GM12864 (cell line): ENCODE results near the gene P2RY13.

Experiments
- DNase-seq: peaks from one replicate; pipeline ENCODE4 v3.0.0-alpha.2; 2011; ENCODE audit warnings: low read depth
- H3K4me3 ChIP-seq: 2 replicates; pipeline ENCODE4 v1.5.1; 2011; ENCODE audit warnings: mild to moderate bottlenecking, low read depth, low read length, control low read depth
- CTCF ChIP-seq: IDR thresholded peaks from 2 replicates; pipeline ENCODE4 v1.5.1; 2011; ENCODE audit warnings: low read depth, mild to moderate bottlenecking, moderate library complexity, low read length, control low read depth, inconsistent platforms; ENCODE audit errors: missing control alignments

The P2RY13 gene

GRCh38 chr3:151289445-151289844 is 39.9 kb downstream of the P2RY13 start:
- no peak for DNase-seq
- no peak for TF ChIP-seq CTCF
- no peak overlapping the region for H3K4me3 ChIP-seq

GRCh38 chr3:151285940-151286339 is 43.4 kb downstream of the P2RY13 start:
- no peak for TF ChIP-seq CTCF
- no peak overlapping the region for H3K4me3 ChIP-seq
- no peak for DNase-seq

GRCh38 chr3:151283907-151284461 is 45.4 kb downstream of the P2RY13 start:
- no peak for DNase-seq
- no peak overlapping the region for H3K4me3 ChIP-seq
- TF ChIP-seq CTCF, result no peak

GRCh38 chr3:151283387-151283786 is 46.0 kb downstream of the P2RY13 start:
- no peak for TF ChIP-seq CTCF
- H3K4me3 ChIP-seq, result no peak overlapping the region
- no peak for DNase-seq

GRCh38 chr3:151282921-151283320 is 46.4 kb downstream of the P2RY13 start:
- no peak overlapping the region for H3K4me3 ChIP-seq
- DNase-seq, result peak; percentile 25

GRCh38 chr3:151281671-151282324 is 47.6 kb downstream of the P2RY13 start:
- no peak for DNase-seq
- no peak overlapping the region for H3K4me3 ChIP-seq
- TF ChIP-seq CTCF, result no peak

More at GRCh38 chr3:151282921-151283320, 46.4 kb downstream of the P2RY13 start:
- TF ChIP-seq CTCF, result peak; percentile 51

GRCh38 chr3:151278230-151278629 is 51.1 kb downstream of the P2RY13 start, which contains the start of gene P2RY14:
P2RY14 (minus strand) TSS chr3:151278542; CDS start chr3:151214316, 64,226 bp downstream.
- DNase-seq, result no peak
- no peak within 1 kb of the TSS for H3K4me3 ChIP-seq
- TF ChIP-seq CTCF, result no peak
